ENCODE results near the gene TMEM69.

- TF ChIP-seq, protein P1, sequence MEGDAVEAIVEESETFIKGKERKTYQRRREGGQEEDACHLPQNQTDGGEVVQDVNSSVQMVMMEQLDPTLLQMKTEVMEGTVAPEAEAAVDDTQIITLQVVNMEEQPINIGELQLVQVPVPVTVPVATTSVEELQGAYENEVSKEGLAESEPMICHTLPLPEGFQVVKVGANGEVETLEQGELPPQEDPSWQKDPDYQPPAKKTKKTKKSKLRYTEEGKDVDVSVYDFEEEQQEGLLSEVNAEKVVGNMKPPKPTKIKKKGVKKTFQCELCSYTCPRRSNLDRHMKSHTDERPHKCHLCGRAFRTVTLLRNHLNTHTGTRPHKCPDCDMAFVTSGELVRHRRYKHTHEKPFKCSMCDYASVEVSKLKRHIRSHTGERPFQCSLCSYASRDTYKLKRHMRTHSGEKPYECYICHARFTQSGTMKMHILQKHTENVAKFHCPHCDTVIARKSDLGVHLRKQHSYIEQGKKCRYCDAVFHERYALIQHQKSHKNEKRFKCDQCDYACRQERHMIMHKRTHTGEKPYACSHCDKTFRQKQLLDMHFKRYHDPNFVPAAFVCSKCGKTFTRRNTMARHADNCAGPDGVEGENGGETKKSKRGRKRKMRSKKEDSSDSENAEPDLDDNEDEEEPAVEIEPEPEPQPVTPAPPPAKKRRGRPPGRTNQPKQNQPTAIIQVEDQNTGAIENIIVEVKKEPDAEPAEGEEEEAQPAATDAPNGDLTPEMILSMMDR (conservative IDR thresholded peaks at IDR 0.05; ENCODE audit: low read depth, low read length) = no peak
- no peak for TF ChIP-seq EZH2 (IDR thresholded peaks at IDR 0.05; ENCODE audit: borderline replicate concordance, low read depth, low read length, poor library complexity, severe bottlenecking)
These were observed 27.6 kb upstream of the TMEM69 start for GRCh38 chr1:45660336-45660735.

All from A673 (cell line).